Activated CD8-positive, alpha-beta memory T cell treated with anti-CD3 and anti-CD28 coated beads for 36 hours (primary cell): ENCODE measurements around the gene PIN4. TPM values are rescaled to one million over a fixed set of nuclear protein-coding genes. Genes with fewer than 3 reads are reported as not detected.
"Not testable (repeated sequence)": the region's sequence is repeated elsewhere in the genome, so short reads cannot be mapped to it uniquely, and the experiment has no call there.

Source experiments
- CTCF ChIA-PET: fragments of 350-600 bp; sonication (Branson Sonifier 250); formaldehyde crosslinking; loops from one replicate; lab custom pipeline; 2021; ENCODE audit warnings: antibody characterized with exemption; lab: Charles Lee
- POLR2A ChIA-PET: fragments of 350-600 bp; sonication (Branson Sonifier 250); formaldehyde crosslinking; loops from one replicate; lab custom pipeline; 2021; ENCODE audit warnings: antibody characterized with exemption; lab: Charles Lee
- total RNA-seq, 2 experiments: library from RNA; stranded (reverse); gene quantifications; one replicate each; pipeline ENCODE4 v1.2.3, GENCODE V29; 2021

Gene PIN4
- total RNA-seq, result 1 to 10 TPM; 6.2 to 8.6 TPM

DNA sequence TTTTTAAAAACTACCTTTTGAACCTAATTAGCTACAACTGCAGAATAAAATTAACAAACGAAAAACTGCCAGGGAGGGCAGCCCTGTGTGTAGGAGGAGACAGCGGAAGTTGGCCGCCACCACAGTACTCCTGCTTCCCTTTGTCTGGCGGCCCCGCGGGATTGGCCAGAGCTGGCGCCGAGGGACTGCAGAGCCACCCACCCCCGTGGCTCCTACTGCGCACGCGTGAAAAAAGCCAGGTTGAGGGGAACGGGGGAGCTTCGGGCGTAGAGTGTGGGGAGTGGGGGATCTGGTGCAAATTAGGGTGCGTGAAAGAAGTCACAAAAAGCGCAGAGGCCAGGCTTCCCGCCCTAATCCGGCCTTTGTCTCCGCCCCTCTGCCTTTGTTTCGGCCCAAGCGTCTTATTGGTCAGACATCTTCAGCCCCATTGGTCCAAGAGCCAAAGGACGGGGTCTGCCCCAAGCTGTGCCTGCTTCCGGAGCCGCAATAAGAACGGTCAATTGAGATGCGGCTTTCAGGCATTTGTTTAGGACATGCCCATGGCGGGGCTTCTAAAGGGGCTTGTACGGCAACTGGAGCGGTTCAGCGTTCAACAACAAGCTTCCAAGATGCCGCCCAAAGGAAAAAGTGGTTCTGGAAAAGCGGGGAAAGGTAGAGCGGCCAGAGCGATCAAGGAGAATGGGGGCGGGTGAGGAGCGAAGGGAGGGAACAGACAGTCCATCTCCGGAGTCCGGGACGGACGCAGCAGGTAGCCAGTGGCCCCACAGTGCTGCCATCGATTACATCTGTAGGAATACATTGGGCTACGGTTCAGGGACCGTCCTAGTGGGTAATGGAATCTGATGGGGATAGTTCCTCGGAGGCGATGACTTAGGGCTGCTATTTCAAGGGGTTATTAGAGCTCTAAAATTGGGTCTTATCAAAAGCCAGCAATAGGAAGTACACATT is at the start of gene PIN4:
PIN4 (plus strand) TSS at position 580 of the 948 bp plus-strand sequence; CDS start at position 609, 29 bp downstream.
- ChIA-PET CTCF (interaction anchor here (0.8 kb wide), 1 partner anchor 20 kb away, joined by 3 read pairs; no protein-coding TSS in a partner anchor), POLR2A (interaction anchor here (0.6 to 1.4 kb wide), 3 partner anchors 57 to 1934 kb away, joined by 4 to 5 read pairs (median 4); partner anchors contain the start of genes ERCC6L and RPS4X)

DNA sequence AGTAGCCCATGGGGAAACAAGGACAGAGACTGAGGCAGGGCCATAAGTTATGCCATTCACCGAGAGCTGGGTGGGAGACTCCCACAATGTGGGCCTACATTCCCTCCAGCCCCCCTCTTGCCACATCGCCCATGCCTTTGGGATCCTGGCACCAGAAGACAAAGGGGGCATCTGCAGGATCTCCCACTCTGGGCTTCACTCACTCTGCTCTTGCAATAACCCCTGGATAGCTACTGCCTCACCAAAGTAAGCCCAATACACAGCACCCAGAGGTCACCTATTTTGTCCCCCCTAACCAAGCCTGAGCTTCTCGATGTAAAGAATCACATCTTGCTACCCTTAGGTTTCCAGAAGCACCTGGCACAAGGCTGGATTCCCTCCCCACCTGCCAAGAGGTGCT is 49.1 kb upstream of the PIN4 start:
- ChIA-PET CTCF (interaction anchor here (0.9 kb wide), 1 partner anchor 13 kb away, joined by 5 read pairs; no protein-coding TSS in a partner anchor), POLR2A (no interaction called here)

- ChIA-PET CTCF (no interaction called here), POLR2A (no interaction called here)
These were observed 47.6 kb upstream of the PIN4 start for GRCh38 chrX:72133851-72134546.

- POLR2A ChIA-PET, result no interaction called here
- CTCF ChIA-PET, result no interaction called here
These were observed 43.6 kb upstream of the PIN4 start for GRCh38 chrX:72137846-72138495.

DNA sequence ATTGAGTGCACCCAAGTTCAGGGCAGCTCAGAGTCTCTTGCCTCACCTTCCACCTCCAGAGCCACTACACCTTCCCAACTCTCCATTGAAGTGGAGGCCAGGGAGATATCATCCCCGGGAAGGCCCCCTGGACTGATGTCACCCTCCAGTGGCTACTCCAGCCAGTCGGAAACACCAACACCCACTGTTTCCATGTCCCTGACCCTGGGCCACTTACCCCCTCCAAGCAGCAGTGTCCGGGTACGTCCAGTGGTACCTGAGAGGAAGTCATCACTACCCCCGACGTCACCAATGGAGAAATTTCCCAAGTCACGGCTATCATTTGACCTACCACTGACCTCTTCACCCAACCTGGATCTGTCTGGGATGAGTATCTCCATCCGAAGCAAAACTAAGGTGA is 42.0 kb upstream of the PIN4 start:
- CTCF ChIA-PET, result no interaction called here
- POLR2A ChIA-PET, result no interaction called here

DNA sequence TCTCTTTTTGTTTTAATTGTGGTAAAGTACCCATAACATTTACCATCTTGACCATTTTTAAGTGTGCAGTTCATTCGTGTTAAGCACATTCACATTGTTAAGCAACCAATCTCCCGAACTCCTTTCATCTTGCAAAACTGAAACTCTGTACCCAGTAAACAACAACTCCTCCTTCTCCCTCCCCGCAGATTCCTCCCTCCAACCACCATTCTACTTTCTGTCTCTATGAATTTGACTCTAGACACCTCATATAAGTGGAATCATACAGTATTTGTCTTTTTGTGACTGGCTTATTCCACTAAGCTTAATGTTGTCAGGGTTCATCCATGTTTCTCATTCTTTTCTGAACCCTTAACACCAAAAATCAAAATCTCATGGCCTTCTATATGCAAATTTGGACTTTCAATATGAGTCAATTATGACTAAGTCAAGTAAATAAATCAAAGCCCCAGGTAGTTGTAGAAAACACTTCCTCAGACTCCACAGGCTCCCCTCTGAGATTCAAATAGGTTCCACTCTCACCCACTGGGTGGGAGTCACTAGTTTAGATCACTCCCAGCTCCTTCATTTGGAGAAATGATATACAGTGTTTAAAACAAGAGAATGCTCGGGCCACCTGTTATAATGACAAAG is 40.1 kb upstream of the PIN4 start:
- ChIA-PET CTCF (interaction anchor here (0.8 kb wide), 1 partner anchor 136 kb away, joined by 3 read pairs; the partner anchor contains the start of gene RPS4X), POLR2A (no interaction called here)

GRCh38 chrX:72142094-72142793 is 39.3 kb upstream of the PIN4 start:
- ChIA-PET CTCF (interaction anchor here (0.8 kb wide), 1 partner anchor 135 kb away, joined by 3 read pairs; the partner anchor contains the start of gene RPS4X), POLR2A (no interaction called here)

DNA sequence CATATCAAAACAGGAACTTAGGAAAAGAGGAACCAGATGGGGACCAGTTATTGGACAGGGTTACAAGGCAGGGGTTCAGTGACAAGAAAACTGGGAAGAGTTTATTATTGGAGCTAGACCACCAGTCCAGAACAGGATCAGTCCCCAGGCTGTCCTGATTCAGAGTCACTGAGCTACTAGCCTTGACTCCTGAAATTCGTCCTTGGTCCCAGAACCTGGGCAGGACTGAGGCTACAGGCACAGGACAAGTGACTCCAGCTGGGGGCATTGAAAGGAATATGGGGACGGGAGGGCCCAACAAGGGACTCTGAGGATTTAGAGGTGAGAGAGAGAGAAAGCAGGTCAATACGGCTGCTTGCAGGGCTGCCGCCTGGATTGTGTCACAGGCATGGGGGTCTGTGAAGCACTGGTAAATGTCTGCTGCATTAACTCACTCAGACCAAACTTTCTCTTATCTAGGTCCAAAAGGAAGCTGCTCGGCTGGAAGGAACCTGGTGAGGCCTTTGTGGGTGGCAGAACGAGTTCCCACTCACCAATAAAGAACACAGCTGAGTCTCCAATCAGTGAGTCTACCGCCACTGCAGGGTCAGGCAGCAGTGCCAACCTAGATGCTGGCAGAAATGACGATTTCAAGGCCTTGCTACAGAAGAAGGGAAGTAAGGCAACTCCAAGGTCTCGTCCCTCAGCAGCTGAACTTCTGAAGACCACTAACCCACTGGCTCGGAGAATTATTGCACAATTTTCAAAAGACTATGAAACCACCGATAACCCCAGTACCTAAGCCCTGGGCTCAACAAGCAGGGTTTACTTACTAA is 38.6 kb upstream of the PIN4 start:
- ChIA-PET POLR2A (no interaction called here), CTCF (interaction anchor here (1.4 kb wide), 1 partner anchor 16 kb away, joined by 4 read pairs; no protein-coding TSS in a partner anchor)

DNA sequence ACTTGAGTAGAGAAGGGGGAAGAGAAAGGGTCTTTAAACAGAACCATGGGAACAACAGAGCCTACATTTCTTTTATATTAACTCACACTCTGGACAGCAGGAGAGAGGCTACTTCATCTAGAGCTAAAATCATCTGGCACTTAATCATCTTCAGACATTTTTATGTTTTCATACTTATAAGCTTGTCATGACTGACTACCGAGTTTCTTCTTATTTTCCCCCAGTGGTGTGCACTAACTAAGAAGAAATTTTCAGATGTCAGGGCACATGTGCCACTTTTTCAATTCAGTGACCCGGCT is 38.0 kb upstream of the PIN4 start:
- ChIA-PET POLR2A (no interaction called here), CTCF (interaction anchor here (1.4 kb wide), 1 partner anchor 16 kb away, joined by 4 read pairs; no protein-coding TSS in a partner anchor)

DNA sequence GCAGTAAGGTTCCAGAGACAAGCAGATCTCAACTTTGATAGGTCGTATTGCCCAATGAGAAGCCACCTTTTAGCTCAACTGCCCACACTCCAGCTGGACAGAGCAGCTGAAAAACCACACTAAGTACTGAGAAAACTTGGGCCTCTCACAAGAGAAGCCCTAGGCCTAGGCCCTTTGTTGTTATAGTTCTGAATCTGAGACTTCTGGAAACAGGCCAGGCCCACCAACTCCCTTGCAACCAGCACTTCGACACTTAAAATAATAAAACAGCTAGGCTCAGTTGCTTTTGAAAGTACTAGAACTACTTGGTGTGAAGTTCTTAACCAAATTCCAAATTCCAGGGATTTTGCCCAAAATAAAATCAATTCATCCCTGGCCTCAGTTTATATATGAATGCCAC is 36.4 kb upstream of the PIN4 start:
- ChIA-PET POLR2A (no interaction called here), CTCF (interaction anchor here (0.5 to 1.5 kb wide), 2 partner anchors 13 to 26 kb away, joined by 5 read pairs; partner anchors contain the start of gene RTL5)

GRCh38 chrX:72146527-72146926 is 35.0 kb upstream of the PIN4 start:
- POLR2A ChIA-PET, result no interaction called here
- CTCF ChIA-PET, result no interaction called here

- CTCF ChIA-PET, result no interaction called here
- POLR2A ChIA-PET, result no interaction called here
These were observed 22.8 kb upstream of the PIN4 start for GRCh38 chrX:72158773-72159172.

- ChIA-PET POLR2A (no interaction called here), CTCF (no interaction called here)
These were observed 21.8 kb upstream of the PIN4 start for GRCh38 chrX:72159769-72160168.

- POLR2A ChIA-PET, result no interaction called here
- CTCF ChIA-PET, result no interaction called here
These were observed 16.0 kb upstream of the PIN4 start for GRCh38 chrX:72165551-72165950.

GRCh38 chrX:72169008-72169728 is 12.4 kb upstream of the PIN4 start:
- ChIA-PET POLR2A (no interaction called here), CTCF (no interaction called here)

DNA sequence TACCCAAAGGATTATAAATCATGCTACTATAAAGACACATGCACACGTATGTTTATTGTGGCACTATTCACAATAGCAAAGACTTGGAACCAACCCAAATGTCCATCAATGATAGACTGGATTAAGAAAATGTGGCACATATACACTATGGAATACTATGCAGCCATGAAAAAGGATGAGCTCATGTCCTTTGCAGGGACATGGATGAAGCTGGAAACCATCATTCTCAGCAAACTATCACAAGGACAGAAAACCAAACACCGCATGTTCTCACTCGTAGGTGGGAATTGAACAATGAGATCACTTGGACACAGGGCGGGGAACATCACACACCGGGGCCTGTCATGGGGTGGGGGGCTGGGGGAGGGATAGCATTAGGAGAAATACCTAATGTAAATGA is 5.3 kb upstream of the PIN4 start:
- CTCF ChIA-PET, POLR2A ChIA-PET: not testable (repeated sequence)

GRCh38 chrX:72176981-72177380 is 4.6 kb upstream of the PIN4 start:
- CTCF ChIA-PET, result no interaction called here
- POLR2A ChIA-PET, result no interaction called here
